Adrenal gland (tissue), 5 donors: Measurements from ENCODE around the gene CCR9.

ENCODE experiments used
- POLR2A ChIP-seq, 2 donors: fragments of 450-650 bp; IDR thresholded peaks; one replicate each; pipeline ENCODE4 v1.6.1; 2017; ENCODE audit warnings: antibody characterized with exemption in 2 of 2, mild to moderate bottlenecking in 2 of 2, moderate library complexity in 1 of 2
- TF ChIP-seq, protein P1 (sequence below), 6 experiments: fragments of 450-650 bp in 4 of 6; fragments of 200-600 bp in 2 of 6; sonication (generic) in 1 of 6; IDR thresholded peaks; 1 replicate in 5 of 6; 2 replicates in 1 of 6; pipeline versions ENCODE4 v1.5.1 to v1.8.0; 2016 to 2021; ENCODE audit warnings: antibody characterized with exemption in 6 of 6, mild to moderate bottlenecking in 2 of 6, moderate library complexity in 1 of 6
- donor health status: DM: no; HTN: no; CAD: no.

GRCh38 chr3:45939341-45939771, 53.0 kb downstream of the CCR9 start:
- TF ChIP-seq, protein P1, sequence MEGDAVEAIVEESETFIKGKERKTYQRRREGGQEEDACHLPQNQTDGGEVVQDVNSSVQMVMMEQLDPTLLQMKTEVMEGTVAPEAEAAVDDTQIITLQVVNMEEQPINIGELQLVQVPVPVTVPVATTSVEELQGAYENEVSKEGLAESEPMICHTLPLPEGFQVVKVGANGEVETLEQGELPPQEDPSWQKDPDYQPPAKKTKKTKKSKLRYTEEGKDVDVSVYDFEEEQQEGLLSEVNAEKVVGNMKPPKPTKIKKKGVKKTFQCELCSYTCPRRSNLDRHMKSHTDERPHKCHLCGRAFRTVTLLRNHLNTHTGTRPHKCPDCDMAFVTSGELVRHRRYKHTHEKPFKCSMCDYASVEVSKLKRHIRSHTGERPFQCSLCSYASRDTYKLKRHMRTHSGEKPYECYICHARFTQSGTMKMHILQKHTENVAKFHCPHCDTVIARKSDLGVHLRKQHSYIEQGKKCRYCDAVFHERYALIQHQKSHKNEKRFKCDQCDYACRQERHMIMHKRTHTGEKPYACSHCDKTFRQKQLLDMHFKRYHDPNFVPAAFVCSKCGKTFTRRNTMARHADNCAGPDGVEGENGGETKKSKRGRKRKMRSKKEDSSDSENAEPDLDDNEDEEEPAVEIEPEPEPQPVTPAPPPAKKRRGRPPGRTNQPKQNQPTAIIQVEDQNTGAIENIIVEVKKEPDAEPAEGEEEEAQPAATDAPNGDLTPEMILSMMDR (IDR thresholded peaks at IDR 0.05) = no peak
- no peak for TF ChIP-seq POLR2A (IDR thresholded peaks at IDR 0.05)
